ENCODE results near the gene SMIM32.

DNA sequence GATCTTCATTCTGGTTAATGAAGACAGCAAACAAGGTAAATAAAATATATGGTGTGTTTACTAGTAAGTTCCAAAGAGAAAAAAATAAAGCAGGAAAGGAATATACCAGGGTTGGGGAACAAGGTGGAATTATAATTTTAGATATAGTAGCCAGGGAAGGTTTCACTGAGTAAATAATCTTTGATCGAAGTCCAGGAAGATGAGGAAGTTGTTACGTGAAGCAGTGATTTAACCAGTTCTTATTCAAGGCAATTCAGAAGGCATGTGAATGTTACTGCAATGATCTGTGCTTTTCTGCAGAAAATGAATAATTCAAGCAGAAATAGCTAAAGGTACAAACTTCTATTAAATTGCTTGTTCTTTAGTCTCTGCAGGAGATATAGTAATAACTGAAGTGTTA is 6.2 kb downstream of the SMIM32 start:
- TF ChIP-seq CTCF (conservative IDR thresholded peaks at IDR 0.05; ENCODE audit: low read length) (no peak), EZH2phosphoT487 (IDR thresholded peaks at IDR 0.05; ENCODE audit: borderline replicate concordance) (no peak)

Measured in Loucy (cell line).